ENCODE data around the gene VAV1. TPM values are rescaled to one million over a fixed set of nuclear protein-coding genes. Genes with fewer than 3 reads are reported as not detected.

Gene VAV1
- total RNA-seq, 1 experiment from 2014 or later: 0.05 TPM

- CTCF ChIA-PET: interaction anchor here (0.5 kb wide), 1 partner anchor 483 kb away, joined by 3 read pairs; no protein-coding TSS in a partner anchor
- Histone ChIP-seq H3K27ac (ENCODE audit: low read length) (no peak overlapping the region), H3K36me3 (ENCODE audit: control insufficient read depth, insufficient read depth, low read length) (no peaks in the 10 kb centered on the region), H3K4me3 (ENCODE audit: low read depth in 2 of 2, low read length in 2 of 2) (peak overlapping the region in 1 of 2 experiments; percentile 38; a peak in 2 of 4 replicates), H3K9me3 (ENCODE audit: control insufficient read depth, insufficient read depth, low read depth, low read length) (no peaks in the 10 kb centered on the region), H3K4me1 (ENCODE audit: control insufficient read depth, insufficient read depth, low read length) (no peaks in the 10 kb centered on the region), H3K27me3 (ENCODE audit: control insufficient read depth, insufficient read depth, low read length) (no peaks in the 10 kb centered on the region)
- intact Hi-C loops (cut with micrococcal nuclease; ENCODE audit: unreplicated experiment) (no loop called here), in situ Hi-C loops (cut with HindIII; ENCODE audit: low pct_unique_long_range_greater_than_20kb, low sequenced_read_pairs) (no loop called here)
- TF ChIP-seq SIN3A (IDR thresholded peaks at IDR 0.05; ENCODE audit: borderline replicate concordance, insufficient read depth, low read depth, low read length) (no peak), REST (IDR thresholded peaks at IDR 0.05; ENCODE audit: insufficient read depth in 1 of 2, low read depth in 2 of 2, low read length in 1 of 2) (no peak), TCF7L2 (IDR thresholded peaks at IDR 0.05; ENCODE audit: low read depth, low read length) (no peak), POLR2AphosphoS5 (IDR thresholded peaks at IDR 0.05; ENCODE audit: low read depth, low read length) (no peak), CTCF (IDR thresholded peaks at IDR 0.05) (no peak)
- no TSS peak for BruUV-seq (replicated peaks)
- ATAC-seq: peak; percentile 66
- DNase-seq (ENCODE audit: low read depth, low spot score): peak; percentile 28
- POLR2A ChIA-PET: no interaction called here
Measured at GRCh38 chr19:6800991-6801484, 28.5 kb downstream of the VAV1 start.

DNA sequence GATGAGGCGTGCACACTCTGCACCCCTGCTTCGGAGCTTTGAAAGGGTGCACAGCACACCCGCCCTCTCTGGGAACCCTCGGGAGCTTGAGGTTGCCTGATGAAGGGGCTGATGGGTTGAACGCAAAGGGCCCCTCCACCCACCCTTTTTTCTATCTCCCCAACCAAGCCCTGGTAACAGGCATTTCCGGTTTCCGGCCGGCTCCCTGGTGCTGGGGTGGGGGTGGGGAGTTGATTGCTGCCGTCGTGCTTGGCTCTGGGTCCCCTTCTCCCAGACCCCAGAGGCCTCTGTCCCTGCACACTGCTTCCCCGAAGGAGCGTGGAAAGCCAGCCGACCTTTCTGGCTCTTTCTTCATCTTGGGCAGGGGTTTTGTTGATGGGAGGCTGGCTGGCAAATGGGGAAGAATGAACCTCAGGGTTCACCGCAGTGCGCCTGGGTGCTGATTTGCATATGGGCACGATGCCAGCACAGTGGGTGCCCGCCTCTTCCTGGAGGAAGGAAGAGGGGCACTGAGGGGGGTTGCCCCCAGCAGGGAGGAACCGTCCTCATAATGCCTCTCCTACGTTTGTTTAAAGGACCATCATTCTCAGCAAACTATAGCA is 29.1 kb downstream of the VAV1 start:
- Histone ChIP-seq H3K36me3 (ENCODE audit: control insufficient read depth, insufficient read depth, low read length) (no peaks in the 10 kb centered on the region), H3K27me3 (ENCODE audit: control insufficient read depth, insufficient read depth, low read length) (no peaks in the 10 kb centered on the region), H3K27ac (ENCODE audit: low read length) (no peak overlapping the region; the same call in 1 of the 2 replicates), H3K4me3 (ENCODE audit: low read depth in 2 of 2, low read length in 2 of 2) (peak overlapping the region in 1 of 2 experiments; percentile 38; a peak in 2 of 4 replicates), H3K9me3 (ENCODE audit: control insufficient read depth, insufficient read depth, low read depth, low read length) (no peaks in the 10 kb centered on the region), H3K4me1 (ENCODE audit: control insufficient read depth, insufficient read depth, low read length) (no peaks in the 10 kb centered on the region)
- in situ Hi-C loops (cut with HindIII; ENCODE audit: low pct_unique_long_range_greater_than_20kb, low sequenced_read_pairs): no loop called here
- ChIA-PET CTCF (no interaction called here), POLR2A (no interaction called here)
- DNase-seq (ENCODE audit: low read depth, low spot score) (no peak), ATAC-seq (peak; percentile 29; the same call in 1 of the 2 replicates)
- intact Hi-C loops (cut with micrococcal nuclease; ENCODE audit: unreplicated experiment): no loop called here
- no TSS peak for BruUV-seq (replicated peaks)
- no peak for TF ChIP-seq CTCF (IDR thresholded peaks at IDR 0.05)
- TF ChIP-seq SIN3A (IDR thresholded peaks at IDR 0.05; ENCODE audit: borderline replicate concordance, insufficient read depth, low read depth, low read length): no peak
- no peak for TF ChIP-seq REST (IDR thresholded peaks at IDR 0.05; ENCODE audit: insufficient read depth in 1 of 2, low read depth in 2 of 2, low read length in 1 of 2)
- no peak for TF ChIP-seq TCF7L2 (IDR thresholded peaks at IDR 0.05; ENCODE audit: low read depth, low read length)
- no peak for TF ChIP-seq POLR2AphosphoS5 (IDR thresholded peaks at IDR 0.05; ENCODE audit: low read depth, low read length)
